Omental fat pad (tissue), 4 donors: Measurements from ENCODE around the gene IAH1. TPM values are rescaled to one million over a fixed set of nuclear protein-coding genes. Genes with fewer than 3 reads are reported as not detected.
"Not testable (repeated sequence)": the region's sequence is repeated elsewhere in the genome, so short reads cannot be mapped to it uniquely, and the experiment has no call there.

ENCODE experiments used
- ATAC-seq: fragments of 150-250 bp; one replicate; pipeline ENCODE4 v1.9.1; 2016; ENCODE audit warnings: mild to moderate bottlenecking, moderate library complexity; ENCODE audit not compliant: low FRiP score
- DNase-seq: peaks from one replicate; pipeline ENCODE4 v3.0.0-alpha.2; 2019; ENCODE audit warnings: low spot score
- CTCF ChIP-seq, 3 donors: fragments of 450-650 bp; IDR thresholded peaks; one replicate each; pipeline ENCODE4 v1.5.1; 2016 to 2017; ENCODE audit warnings: antibody characterized with exemption in 3 of 3, mild to moderate bottlenecking in 3 of 3, moderate library complexity in 2 of 3
- total RNA-seq, 4 donors: library from RNA; depleted of rRNA; stranded (reverse); fragments of >200 nt; gene quantifications; one replicate each; pipeline ENCODE4 v1.1.0, GENCODE V29; 2016

IAH1 gene
- total RNA-seq, 4 donors from 2014 or later, result 41.4 to 71.8 (median 47.3) TPM

GRCh38 chr2:9508931-9509330 is 34.6 kb downstream of the IAH1 start:
- ATAC-seq (no peak), DNase-seq (no peak)
- no peak for TF ChIP-seq CTCF (IDR thresholded peaks at IDR 0.05)

GRCh38 chr2:9513946-9514345 is 39.6 kb downstream of the IAH1 start:
- ATAC-seq, DNase-seq: not testable (repeated sequence)

GRCh38 chr2:9517118-9517782 is 42.9 kb downstream of the IAH1 start:
- DNase-seq (no peak), ATAC-seq (no peak)
- TF ChIP-seq CTCF (IDR thresholded peaks at IDR 0.05), result no peak

- TF ChIP-seq CTCF (IDR thresholded peaks at IDR 0.05), result no peak
- DNase-seq (no peak), ATAC-seq (no peak)
Measured at GRCh38 chr2:9518163-9518562, 43.8 kb downstream of the IAH1 start.

- DNase-seq (no peak), ATAC-seq (no peak)
- no peak for TF ChIP-seq CTCF (IDR thresholded peaks at IDR 0.05)
Measured at GRCh38 chr2:9518780-9519179, 44.4 kb downstream of the IAH1 start.

- DNase-seq (no peak), ATAC-seq (no peak)
- TF ChIP-seq CTCF (IDR thresholded peaks at IDR 0.05), result no peak
Measured at GRCh38 chr2:9519250-9519649, 44.9 kb downstream of the IAH1 start.

GRCh38 chr2:9524291-9524690 is 49.9 kb downstream of the IAH1 start:
- TF ChIP-seq CTCF (IDR thresholded peaks at IDR 0.05), result no peak
- no peak for ATAC-seq
- no peak for DNase-seq
